Thymus (tissue), 11 donors: ENCODE data around the gene CNPY3. TPM values are rescaled to one million over a fixed set of nuclear protein-coding genes. Genes with fewer than 3 reads are reported as not detected.

Experiments
- DNase-seq, 9 donors: peaks; one replicate each; pipeline ENCODE4 v3.0.0-alpha.2; 2013; ENCODE audit warnings: low spot score in 9 of 9, low read depth in 6 of 9, missing footprints in 1 of 9
- H3K27ac ChIP-seq, 2 donors: one replicate each; pipeline ENCODE4 v1.5.1; 2013; ENCODE audit warnings: control low read depth in 1 of 2, low read depth in 1 of 2, low read length in 1 of 2, mild to moderate bottlenecking in 1 of 2, moderate library complexity in 1 of 2
- H3K27me3 ChIP-seq, 2 donors: one replicate each; pipeline ENCODE4 v1.5.1; 2013; ENCODE audit warnings: low read length in 1 of 2; ENCODE audit not compliant: control insufficient read depth in 2 of 2, insufficient read depth in 1 of 2
- H3K36me3 ChIP-seq, 2 donors: one replicate each; pipeline ENCODE4 v1.5.1; 2013; ENCODE audit warnings: low read length in 1 of 2, mild to moderate bottlenecking in 1 of 2, moderate library complexity in 1 of 2; ENCODE audit not compliant: control insufficient read depth in 2 of 2, insufficient read depth in 2 of 2
- H3K4me1 ChIP-seq, 2 donors: one replicate each; pipeline ENCODE4 v1.5.1; 2013; ENCODE audit warnings: low read length in 2 of 2; ENCODE audit not compliant: control insufficient read depth in 2 of 2, insufficient read depth in 2 of 2
- H3K4me3 ChIP-seq, 2 donors: one replicate each; pipeline ENCODE4 v1.5.1; 2013; ENCODE audit warnings: low read length in 2 of 2, control low read depth in 1 of 2, mild to moderate bottlenecking in 1 of 2
- H3K9me3 ChIP-seq, 2 donors: one replicate each; pipeline ENCODE4 v1.5.1; 2013; ENCODE audit warnings: low read length in 1 of 2, mild to moderate bottlenecking in 1 of 2; ENCODE audit not compliant: control insufficient read depth in 2 of 2, insufficient read depth in 1 of 2
- WGBS: extraction: QIAGEN DNeasy Blood & Tissue Kit; methylation state at CpG from one replicate; pipeline ENCODE4 v1.1.7; 2013; 5-methylcytosine and 5-hydroxymethylcytosine counted together
- polyA plus RNA-seq: library from polyadenylated mRNA; stranded (reverse); fragments of 200-250 nt; gene quantifications from one replicate; pipeline ENCODE4 v1.2.3, GENCODE V29; 2013
- total RNA-seq: library from RNA; stranded (reverse); fragments of 120-200 nt; gene quantifications from one replicate; pipeline ENCODE4 v1.2.4, GENCODE V29; 2013
- donor health status: healthy.

CNPY3 gene
- total and polyA plus RNA-seq, 2 donors = 59.3 to 62.6 TPM

- Histone ChIP-seq H3K4me1 (peaks cover 4 to 66% of the 10 kb centered on the region in 2 donors), H3K27ac (peak overlapping the region in 1 of 2 donors; percentile 65), H3K36me3 (peaks cover 21 to 51% of the 10 kb centered on the region in 2 donors), H3K9me3 (peaks cover 0 to 6% of the 10 kb centered on the region in 2 donors), H3K4me3 (no peak overlapping the region), H3K27me3 (no peaks in the 10 kb centered on the region)
- 91% methylated on average over 23 of the region's 23 CpGs for WGBS
- DNase-seq = no peak
Observed at GRCh38 chr6:42925248-42925857, 3.9 kb upstream of the CNPY3 start.

- Histone ChIP-seq H3K36me3 (peaks cover 19 to 54% of the 10 kb centered on the region in 2 donors), H3K27ac (peak overlapping the region; percentile 98 to 99), H3K4me3 (peak overlapping the region; percentile 74 to 82), H3K27me3 (no peaks in the 10 kb centered on the region), H3K4me1 (peaks cover 25 to 71% of the 10 kb centered on the region in 2 donors), H3K9me3 (peaks cover 0 to 6% of the 10 kb centered on the region in 2 donors)
- DNase-seq = peak in 6 of 9 donors; percentile 75 to 91 (median 80)
- WGBS = under 1% methylated on average over 16 of the region's 16 CpGs
Observed at GRCh38 chr6:42929821-42930360, 611 bp downstream of the CNPY3 start.

GRCh38 chr6:42932412-42932811 is 3.1 kb downstream of the CNPY3 start:
- peaks cover 25 to 56% of the 10 kb centered on the region in 2 donors for H3K4me1 ChIP-seq
- H3K4me3 ChIP-seq = peak overlapping the region in 1 of 2 donors; percentile 82
- H3K9me3 ChIP-seq = peaks cover 0 to 6% of the 10 kb centered on the region in 2 donors
- DNase-seq = no peak
- H3K27ac ChIP-seq = peak overlapping the region in 1 of 2 donors; percentile 10
- 93% methylated on average over 3 of the region's 3 CpGs for WGBS
- H3K36me3 ChIP-seq = peaks cover 32 to 58% of the 10 kb centered on the region in 2 donors
- no peaks in the 10 kb centered on the region for H3K27me3 ChIP-seq

GRCh38 chr6:42933205-42933604 is 3.9 kb downstream of the CNPY3 start:
- Histone ChIP-seq H3K36me3 (peaks cover 40 to 65% of the 10 kb centered on the region in 2 donors), H3K9me3 (peaks cover 0 to 6% of the 10 kb centered on the region in 2 donors), H3K27ac (no peak overlapping the region), H3K27me3 (no peaks in the 10 kb centered on the region), H3K4me3 (no peak overlapping the region), H3K4me1 (peaks cover 23 to 49% of the 10 kb centered on the region in 2 donors)
- 58% methylated on average over 3 of the region's 3 CpGs for WGBS
- no peak for DNase-seq

GRCh38 chr6:42935322-42935721 is 6.0 kb downstream of the CNPY3 start:
- Histone ChIP-seq H3K4me3 (no peak overlapping the region), H3K27me3 (no peaks in the 10 kb centered on the region), H3K9me3 (no peaks in the 10 kb centered on the region), H3K4me1 (peaks cover 21 to 41% of the 10 kb centered on the region in 2 donors), H3K36me3 (peaks cover 61 to 85% of the 10 kb centered on the region in 2 donors), H3K27ac (no peak overlapping the region)
- whole genome bisulfite sequencing = 54% methylated on average over 7 of the region's 7 CpGs
- DNase-seq = no peak

- no peak overlapping the region for H3K4me3 ChIP-seq
- no peak overlapping the region for H3K27ac ChIP-seq
- H3K4me1 ChIP-seq = peaks cover 13 to 30% of the 10 kb centered on the region in 2 donors
- H3K36me3 ChIP-seq = peaks cover 69 to 90% of the 10 kb centered on the region in 2 donors
- 95% methylated on average over 11 of the region's 11 CpGs for WGBS
- H3K27me3 ChIP-seq = no peaks in the 10 kb centered on the region
- H3K9me3 ChIP-seq = no peaks in the 10 kb centered on the region
- DNase-seq = no peak
Observed at GRCh38 chr6:42936398-42936797, 7.1 kb downstream of the CNPY3 start.

DNA sequence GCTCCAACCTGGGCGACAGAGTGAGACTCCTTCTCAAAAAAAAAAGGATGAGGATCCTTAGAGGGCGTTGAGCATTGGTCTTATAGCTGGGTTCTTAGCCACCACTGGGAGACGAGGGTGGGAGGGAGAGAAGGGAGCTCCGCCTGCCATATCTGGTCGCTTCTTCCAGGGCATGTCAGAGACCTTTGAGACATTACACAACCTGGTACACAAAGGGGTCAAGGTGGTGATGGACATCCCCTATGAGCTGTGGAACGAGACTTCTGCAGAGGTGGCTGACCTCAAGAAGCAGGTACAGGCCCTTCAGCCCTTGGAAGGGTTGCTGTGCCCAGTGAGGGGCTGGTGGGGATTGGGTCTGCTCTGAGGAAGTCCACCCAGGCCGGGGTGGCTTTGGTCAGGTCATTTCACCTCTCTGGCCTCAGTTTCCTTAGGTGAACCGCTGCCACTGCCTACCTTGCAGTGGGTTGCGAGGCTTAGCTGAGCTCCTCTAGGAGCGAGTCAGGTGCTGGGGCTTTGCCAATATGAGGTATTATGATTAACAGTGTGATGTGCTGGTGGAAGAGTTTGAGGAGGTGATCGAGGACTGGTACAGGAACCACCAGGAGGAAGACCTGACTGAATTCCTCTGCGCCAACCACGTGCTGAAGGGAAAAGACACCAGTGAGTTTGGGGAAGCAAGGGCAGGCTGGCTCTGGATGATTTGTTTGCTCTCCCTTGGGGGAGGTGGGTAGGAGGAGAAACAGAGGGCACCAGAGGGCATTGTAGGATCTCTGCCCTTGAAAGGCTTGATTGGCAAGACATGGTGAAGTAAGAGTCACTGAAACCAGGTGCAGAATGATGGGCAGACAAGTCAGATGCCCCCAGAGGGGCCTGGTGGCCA is 8.5 kb downstream of the CNPY3 start:
- WGBS = 96% methylated on average over 13 of the region's 13 CpGs
- Histone ChIP-seq H3K27me3 (no peaks in the 10 kb centered on the region), H3K27ac (no peak overlapping the region), H3K4me3 (no peak overlapping the region), H3K9me3 (no peaks in the 10 kb centered on the region), H3K4me1 (peaks cover 2 to 16% of the 10 kb centered on the region in 2 donors), H3K36me3 (peaks cover 81 to 94% of the 10 kb centered on the region in 2 donors)
- no peak for DNase-seq

GRCh38 chr6:42938428-42938796 is 9.1 kb downstream of the CNPY3 start:
- Histone ChIP-seq H3K36me3 (peaks cover 85 to 94% of the 10 kb centered on the region in 2 donors), H3K4me3 (no peak overlapping the region), H3K27ac (no peak overlapping the region), H3K9me3 (no peaks in the 10 kb centered on the region), H3K4me1 (peaks cover 0 to 11% of the 10 kb centered on the region in 2 donors), H3K27me3 (no peaks in the 10 kb centered on the region)
- no peak for DNase-seq
- WGBS = 99% methylated on average over 5 of the region's 5 CpGs
